ENCODE data around the gene POFUT2.
A peak's percentile ranks its signal among the peaks of the same experiment; 100 is the strongest.

POFUT2 gene

DNA sequence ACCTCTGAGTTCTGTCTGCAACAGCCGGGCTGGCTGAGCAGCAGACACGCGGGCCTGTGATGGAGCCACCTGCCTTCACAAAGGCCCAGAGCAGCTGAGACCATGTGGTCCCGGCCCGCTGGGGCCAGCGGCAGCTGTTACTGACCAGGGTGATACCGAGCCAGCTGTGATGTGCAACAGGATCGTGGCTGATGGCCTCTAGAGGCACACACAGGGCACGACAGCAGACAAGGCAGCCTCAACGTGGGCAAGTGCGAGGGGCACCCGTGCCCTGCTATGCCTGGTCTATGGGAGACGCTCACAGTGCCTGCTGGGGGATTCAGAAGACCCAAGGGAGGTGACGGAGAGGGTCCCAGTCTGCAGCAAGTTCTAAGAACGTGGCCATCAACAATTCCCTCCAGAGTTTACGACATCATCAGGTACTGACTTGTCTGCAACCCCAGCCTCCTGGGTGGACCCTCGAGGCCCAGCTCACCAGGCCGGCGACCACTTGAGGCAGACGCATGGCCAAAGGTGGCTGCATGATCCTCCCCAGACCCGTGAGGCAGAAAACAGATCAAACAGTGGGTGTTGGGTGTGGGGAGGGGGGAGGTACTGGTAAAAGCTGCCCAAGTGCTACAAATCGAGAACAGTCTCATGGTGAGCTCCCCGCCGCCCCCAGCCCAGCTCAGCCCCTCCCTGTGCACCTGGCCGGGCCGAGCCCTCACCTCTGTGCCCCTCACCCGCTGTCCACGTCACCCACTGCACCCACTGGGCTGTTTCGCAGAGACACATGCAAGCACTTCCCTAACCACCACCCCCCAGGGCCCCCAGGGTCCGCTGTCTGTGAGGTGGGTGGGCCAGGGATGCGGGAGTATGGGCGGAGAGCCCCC is 6.0 kb downstream of the POFUT2 start:
- DNase-seq, result no peak

DNA sequence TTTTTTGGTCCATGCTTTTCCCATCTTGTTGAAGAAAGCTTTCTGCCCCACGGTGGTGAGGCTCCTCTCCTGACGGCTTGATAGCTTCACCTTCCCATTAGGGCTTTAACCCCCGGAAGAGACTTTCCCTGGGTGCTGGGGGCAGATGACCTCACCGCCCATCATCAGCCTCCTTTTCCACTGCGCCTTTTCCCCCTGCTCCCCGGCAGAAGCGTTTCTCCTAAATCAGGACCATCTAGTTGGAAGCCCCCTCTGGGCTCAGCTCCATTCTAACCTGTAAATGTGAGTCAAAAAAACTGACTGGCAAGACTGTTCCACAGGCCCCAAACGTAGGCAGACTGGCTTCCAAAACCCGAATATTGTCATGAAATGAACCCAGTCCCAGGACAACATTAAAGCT is 6.7 kb downstream of the POFUT2 start:
- DNase-seq, result no peak

DNA sequence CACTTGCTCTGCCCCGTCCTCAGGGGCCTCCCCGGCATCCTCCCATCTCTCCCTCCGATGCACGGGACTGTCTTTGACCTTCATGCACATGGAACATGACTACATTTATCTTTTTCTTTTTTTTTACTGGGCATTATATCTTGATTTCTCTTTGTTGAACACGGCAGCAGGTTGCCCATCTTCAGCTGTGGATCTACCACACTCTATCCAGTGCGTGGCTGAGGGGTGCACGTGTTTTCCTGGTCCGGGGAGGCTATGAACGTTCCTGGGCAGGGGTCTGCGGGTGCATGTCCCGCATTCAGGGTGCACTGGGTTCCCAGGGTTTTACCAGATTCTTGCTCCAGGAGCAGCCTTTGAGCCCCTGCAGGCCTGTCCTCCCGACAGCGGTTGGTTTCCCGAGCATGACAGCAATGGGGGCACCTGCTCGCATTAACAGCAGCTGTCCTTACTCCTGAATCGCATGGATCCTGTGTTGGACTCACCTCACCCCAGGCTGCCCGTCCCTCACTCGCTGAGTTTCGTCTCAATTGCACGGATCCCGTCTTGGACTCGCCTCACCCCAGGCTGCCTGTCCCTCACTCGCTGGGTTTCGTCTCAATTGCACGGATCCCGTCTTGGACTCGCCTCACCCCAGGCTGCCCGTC is 7.4 kb downstream of the POFUT2 start:
- no peak for DNase-seq

DNA sequence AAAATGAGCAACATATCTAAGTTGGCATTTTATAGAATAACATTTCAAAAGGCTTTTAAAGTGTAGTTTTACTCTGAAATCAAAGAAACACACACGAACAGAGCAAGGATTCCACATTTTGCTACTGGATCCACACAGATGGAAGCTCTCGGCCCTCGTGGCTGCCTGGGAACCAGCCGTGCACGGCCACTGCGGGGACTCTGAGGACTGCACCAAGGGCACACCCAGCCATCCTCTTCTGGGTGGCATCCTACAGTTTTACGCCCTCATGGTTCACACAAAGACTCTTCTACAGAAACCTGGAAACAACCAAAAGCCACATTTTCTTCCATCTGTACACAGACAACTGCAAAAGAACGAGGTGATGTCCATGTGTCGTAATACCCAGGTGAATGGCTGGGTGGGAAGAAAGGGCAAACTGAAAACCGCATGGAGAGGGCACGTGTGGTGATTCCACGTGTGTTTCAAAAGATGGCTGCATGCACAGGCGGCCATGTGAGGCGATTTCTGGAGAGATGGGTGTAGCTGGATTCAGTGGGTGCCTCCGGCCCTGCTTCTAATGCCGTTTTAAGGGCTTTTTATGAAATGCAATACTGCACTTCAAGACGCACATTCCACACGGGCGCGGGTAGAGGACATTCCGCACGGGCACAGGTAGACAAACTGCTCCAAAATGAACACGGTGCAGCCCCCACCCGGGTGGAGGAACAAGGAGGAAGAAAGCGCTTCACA is 8.1 kb downstream of the POFUT2 start:
- DNase-seq, result no peak

DNA sequence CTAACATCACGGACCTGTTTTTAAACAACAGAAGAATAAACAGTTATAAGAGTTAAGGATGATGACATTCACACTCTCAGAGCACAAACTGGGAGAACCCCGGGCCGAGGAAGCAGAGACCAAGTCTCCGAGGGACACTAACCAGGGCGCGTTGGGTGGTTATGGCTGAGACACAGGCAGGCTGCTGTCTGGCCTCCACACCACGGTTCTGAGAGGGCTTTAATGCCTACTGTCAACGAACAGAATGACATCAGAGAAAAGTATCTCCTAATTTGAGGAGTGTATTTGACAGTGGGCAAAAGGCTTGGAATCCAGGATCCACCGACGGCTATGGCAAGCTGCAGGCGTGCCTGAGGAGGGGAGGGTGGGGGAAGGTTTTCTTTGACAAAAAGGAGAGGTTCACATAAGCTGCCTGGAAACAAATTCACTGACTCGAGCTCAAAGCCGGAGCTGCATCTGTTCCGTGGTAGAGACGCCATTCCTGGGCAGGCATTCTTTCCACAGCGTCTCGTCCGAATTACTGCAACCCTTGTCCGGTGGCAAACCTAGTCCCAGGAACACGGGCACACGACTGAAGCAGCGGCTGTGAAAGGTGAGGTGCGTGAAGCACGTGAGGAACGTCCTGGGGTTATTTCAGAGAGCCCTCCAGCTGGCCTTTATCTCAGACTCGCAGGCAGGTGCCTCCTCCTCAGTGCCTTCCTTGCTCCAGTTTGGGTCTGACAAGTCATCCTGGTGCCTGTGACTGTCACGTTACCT is 9.4 kb downstream of the POFUT2 start:
- no peak for DNase-seq

DNA sequence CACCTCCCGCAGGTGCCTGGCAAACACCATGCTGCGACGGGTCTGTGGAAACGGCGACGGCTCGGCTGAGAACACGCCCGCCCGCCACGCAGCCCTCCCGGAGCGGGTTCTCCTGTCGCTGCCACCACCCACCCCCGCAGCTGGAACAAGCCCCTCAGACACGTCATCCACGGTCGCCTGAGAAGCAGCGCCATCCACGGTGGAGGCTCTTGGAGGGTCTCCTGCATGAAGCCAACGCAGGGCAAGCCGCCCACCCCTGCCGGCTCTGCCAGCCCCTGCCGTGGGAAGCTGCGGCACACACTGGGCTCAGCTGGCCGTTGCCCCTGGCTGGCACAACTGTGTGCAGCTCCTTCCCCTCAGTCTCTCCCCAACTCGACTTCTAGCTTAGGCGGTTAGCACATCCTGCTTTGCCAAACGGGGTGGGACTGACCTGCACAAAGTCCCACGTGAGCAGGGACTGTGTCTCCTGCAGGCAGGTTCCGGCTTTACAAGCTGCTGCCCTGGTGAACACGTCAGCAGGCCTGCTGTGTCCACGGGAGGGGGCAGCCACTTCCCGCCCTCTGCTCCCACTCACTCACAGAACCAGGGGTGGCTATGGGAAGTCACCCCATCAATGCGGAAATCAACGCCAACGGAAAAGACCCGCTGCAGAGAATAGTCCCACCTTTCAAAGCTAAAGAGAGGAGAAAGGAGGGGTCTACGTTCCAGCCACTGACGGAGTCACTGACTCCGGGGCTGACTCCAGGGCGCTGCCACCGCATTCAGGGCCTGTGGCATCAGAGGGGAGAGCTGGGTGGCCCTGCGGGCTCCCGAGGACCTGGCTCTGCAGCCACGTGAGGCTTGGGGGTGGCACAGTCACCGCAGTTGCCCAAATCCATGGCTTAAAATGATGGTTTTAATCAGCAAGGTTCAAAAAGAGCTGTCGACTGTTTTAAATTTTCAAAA is 10.3 kb downstream of the POFUT2 start:
- no peak for DNase-seq

DNA sequence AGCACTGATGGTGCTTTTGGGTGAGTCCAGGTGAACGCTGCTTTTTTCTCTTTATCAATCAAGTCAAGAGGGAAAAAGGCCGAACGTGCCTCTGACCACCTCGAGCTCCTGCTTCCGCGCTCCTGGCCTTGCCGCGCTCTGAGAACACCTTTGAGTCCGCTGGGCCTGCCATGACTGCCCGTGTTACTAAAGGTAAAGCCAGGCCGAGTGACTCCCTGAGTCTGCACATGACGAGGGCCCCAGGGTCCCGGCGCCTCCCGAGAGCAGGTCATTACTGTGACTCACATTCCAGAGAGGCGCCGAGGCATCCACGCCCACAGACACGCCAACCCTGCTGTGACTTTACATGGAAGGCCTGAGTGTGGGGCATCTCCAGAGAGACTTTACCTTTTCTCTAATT is 11.1 kb downstream of the POFUT2 start:
- no peak for DNase-seq

DNA sequence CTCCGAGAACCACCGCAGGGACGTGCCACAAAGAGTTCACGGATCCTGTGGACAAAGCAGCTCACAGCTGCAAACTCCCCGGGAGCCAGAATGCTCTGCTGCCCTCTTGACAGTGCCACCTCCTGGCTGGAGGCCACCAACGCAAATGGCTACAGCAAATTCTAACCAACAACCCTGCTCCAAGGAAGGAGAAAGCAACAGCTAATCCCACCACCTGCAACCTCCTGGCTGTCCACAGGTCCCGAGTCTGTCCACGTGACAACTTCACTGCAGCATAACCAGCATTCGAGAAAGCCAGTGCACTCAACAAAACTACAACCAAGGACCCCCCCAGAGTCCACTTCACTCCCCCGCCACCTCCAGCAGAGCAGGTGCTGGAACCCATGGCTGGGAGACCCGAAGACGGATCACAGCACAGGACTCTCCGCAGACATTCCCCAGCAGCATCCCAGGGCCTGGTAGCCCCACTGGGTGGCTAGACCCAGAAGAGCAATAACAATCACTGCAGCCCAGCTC is 17.3 kb downstream of the POFUT2 start:
- no peak for DNase-seq

DNA sequence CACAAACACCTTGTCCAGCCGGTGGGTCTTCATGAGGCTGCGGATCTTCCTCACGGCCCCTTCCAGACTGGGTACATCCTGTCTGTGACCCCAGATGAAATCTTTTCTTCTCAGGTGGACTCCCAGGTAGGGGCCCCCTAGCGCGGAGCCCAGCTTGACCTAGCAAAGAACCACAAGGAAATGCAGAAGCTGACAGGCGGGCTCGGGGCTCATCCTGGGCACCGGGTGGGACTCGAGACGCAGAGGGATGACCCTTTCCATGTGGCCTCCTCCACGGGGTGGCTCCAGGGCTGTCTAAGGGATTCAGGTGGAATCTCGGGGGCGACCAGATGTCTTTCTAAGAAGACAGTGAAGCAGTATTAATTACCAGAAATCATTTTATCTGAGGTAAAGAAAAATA is 17.8 kb downstream of the POFUT2 start:
- no peak for DNase-seq

DNA sequence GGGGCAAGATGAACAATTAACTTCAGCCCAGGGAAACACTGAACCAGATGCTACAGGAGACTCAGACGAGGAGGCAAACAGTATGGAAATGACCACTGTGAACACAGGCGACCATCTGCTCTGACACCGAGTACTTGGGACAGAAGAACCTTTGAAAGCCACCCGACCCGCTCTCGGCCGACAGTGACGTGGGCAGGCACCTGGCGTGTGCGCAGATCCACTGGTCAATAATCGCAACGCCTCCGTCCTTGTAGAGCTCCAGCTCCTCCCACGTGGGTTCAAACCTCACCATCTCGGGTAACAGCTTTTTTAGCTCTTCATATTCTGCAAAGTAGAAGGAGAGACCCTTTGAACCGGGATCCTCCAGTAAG is 20.3 kb downstream of the POFUT2 start:
- DNase-seq, result no peak

DNA sequence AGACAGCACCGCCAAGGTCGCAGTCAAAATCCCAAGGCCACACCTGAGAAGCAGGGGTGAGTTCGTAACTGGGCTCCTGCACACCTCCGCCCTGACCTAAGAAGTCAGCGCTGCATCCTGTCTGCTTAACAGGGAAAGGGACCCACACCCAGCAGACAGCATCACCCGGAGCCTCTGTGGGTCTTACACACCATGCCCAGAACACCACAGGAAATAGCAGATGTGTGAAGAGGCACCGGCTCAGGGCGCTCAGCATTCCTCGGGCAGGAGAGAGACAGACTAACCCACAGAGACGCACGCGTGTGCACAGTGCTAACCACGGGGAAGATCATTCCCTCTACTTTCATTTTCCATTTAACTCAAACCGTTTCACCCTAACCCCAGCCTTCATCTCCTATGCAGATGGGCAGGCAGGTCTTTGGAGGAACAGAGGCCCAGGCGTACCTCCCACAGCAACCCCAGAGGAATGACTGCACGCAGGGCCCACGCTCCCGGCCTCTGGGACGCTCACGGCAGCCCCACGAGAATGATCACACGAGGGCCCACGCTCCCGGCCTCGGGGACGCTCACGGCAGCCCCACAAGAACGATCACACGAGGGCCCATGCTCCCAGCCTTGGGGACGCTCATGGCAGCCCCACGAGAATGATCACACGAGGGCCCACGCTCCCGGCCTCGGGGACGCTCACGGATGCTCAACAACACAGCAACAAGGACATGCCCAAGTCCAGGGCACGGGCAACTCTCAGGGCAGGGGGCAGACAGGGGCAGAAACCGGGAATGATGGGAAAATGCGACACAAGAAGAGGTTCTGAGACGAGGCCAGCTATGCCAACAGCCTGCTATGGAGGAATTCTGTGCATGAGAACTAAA is 20.9 kb downstream of the POFUT2 start:
- DNase-seq, result no peak

DNA sequence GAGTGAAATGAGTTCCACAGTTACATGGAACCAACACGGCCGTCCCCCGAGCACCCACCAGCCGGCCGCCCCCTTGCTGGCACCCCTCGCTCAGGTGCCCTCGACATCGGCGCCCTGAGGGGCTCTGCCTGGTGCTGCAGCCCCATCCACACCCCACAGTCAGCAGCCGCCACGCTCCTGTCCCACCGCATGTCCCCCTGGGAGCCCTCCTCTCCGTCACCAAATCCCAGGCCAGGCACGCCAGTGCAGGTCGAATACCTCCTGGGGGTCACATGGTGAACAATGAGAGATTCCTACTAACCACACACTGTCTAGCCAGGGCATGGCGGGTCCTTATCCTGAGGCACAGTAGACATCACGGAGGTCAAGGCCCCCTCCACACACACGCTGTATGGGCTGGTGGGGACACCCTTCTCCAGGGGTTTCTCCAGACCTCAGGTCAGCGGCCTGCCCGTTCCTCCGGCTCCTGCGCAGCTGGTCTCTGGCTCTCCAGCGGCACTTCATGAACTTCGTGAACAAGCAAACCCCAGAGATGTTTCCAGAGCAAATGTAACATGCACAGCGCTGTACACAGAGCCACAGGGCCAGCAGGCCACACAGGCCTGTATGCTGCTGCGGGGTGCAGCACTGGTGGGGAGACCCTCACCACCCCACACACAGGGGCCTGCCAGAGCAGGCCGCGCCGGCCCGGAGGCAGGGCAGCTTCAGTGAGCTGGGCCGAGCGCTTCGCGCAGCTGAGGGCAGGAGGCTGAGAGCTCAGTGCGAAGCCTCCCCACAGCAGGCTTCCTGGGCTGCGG is 21.8 kb downstream of the POFUT2 start:
- no peak for DNase-seq

DNA sequence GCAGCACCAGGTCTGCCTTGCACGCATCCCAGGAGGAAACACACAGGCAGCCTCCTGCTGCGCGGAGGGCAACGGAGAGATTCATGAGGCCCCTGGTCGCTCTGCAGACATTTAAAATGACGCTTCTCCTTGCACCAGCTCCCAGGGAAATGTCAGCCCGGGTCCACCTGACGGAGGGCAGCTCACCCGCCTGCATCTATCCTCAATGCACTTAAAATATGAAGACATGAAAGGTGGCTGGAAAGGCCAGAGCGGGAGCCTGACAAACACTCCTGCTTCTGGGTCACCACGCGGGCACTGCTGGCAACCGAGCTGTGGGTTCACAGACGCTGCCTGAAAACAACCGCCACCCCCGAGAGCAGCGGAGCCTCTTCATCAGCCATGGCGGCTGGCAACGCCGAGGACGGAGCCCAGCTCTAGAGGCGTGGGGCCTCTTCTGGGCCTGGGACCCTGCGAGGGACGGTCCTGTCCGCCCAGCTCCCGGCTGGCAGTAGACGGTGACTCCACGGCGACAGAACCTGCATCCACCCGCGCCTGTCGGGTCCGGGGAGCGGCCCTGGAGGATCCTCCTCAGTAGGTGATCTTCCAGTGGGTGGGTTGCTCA is 22.7 kb downstream of the POFUT2 start:
- no peak for DNase-seq

DNA sequence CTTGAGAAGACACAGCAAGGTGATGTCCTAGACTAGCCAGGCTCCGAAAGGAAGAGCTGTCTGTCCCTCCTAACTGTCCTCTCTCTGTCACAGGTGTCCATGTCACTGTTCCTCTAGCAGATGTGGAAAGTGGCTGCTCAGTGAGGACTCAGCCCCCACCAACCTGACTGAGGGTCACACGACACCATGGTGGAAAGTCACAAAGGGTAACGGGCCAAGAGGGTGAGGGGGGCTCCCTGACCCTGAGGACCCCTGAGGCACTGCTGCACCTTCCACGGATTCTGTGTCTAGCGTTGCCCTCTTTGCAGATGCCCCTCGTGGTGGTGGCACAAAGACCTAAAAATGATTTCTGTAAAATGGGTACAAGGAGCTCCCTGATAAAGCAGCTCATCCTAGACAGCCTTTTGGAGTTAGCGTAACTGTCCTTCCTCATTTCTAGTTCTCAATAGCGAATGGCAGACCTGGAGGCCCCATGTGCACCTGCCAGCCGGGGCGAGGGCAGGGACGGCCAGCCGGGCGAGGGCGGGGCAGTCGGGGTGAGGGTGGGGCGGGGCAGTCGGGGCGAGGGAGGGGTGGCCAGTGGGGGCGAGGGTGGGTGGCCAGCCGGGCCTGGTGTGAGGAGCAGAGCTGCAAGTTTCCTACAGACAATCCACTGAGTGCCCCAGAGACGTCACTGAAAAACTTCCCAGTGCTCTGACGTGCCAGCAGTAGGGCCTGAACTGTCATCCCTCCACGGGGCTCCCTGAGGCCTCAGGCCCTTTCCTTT is 23.4 kb downstream of the POFUT2 start:
- no peak for DNase-seq

DNA sequence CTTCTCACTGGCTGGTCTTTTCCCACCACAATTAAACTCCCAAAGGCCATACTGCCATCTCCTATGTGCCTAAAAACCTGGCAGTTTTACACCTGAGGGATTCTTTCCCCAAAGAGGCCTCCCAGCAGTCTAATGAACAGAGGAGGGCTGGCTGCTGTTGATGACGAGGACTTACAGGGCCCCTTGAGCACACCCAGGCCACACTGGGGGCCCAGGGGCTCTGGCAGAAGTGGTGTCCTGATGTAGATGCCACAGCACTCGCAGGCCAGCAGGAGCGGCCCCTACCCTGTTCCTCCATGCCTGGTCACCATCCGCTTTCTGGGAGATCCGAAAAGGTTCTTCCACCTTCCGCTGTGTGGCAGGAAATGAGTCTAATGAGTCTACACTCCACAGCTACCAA is 24.2 kb downstream of the POFUT2 start:
- DNase-seq, result no peak

DNA sequence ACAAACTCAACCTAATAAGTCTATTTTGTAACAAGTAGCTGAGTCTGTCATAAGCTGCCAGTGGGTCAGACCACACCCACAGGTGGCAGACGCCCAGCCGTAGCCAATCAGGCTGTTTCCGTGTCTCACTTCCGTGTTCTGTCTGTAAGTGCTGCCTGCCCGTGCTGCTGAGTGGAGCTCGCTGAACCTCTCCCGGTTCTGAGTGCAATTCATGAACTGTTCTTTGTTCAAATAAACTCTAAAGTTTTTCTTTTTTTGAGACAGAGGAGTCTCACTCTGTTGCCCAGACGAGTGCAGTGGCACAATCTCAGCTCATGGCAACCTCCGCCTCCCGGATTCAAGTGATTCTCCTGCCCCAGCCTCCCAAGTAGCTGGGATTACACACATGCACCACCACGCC is 25.1 kb downstream of the POFUT2 start:
- peak; percentile 4 for DNase-seq

DNA sequence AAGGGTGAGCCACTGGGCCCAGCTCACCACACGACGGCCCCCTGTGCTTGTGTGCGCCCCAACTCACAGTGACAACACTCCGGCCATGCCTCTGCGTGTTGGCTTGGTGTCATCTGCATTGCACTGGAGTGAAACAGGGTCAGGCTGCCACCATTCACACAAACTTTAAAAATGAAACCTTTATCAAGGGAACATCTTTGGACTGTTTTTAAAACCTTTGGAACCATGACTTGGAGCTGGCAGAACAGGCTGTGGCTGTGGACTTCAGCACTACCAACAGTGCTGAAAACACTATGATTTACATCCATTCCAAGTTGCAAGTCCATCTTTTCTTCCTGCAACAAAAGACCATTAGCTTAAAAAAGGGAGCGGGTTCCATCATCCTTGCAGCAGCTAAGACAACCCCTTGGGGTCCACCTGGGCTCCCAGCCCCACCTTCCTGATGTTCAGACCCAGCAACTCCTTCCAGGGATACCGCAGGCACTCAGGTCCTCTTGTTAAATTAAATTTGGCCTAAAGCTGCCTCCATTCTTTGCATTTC is 25.6 kb downstream of the POFUT2 start:
- no peak for DNase-seq

DNA sequence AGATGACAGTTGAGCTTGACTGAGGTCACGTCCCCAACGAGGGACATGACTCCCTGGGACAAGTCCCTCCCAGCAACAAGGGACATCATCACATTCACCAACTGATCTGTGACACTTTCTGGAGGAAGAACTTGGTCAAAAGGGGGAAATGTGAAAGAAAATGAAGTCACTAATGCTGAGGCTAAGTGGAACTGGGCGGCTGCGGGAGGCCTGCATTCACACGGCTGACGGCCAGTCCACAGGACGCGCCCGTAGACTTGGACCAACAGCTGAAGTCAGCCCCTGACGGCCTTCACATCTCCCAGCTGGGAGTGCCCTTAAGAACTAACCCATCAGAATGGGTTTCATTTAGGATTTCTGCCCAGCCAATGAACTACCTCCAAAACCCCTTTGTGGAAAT is 26.6 kb downstream of the POFUT2 start:
- DNase-seq, result no peak

All from DMS153 (cell line).